Gastrocnemius medialis (tissue), 4 donors: Measurements from ENCODE around the gene THOC6. TPM values are rescaled to one million over a fixed set of nuclear protein-coding genes. Genes with fewer than 3 reads are reported as not detected.

Experiments used
- ATAC-seq, 2 donors: fragments of 150-250 bp; one replicate each; pipeline ENCODE4 v1.9.1; 2016
- DNase-seq, 2 donors: peaks; one replicate each; pipeline ENCODE4 v3.0.0-alpha.2; 2019
- H3K27ac ChIP-seq, 4 donors: fragments of 200-600 bp; sonication (generic); 1 replicate in 1 of 4; 2 replicates in 3 of 4; pipeline ENCODE4 v1.5.1; 2016 to 2018; ENCODE audit warnings: mild to moderate bottlenecking in 2 of 4, moderate library complexity in 1 of 4
- H3K27me3 ChIP-seq, 3 donors: fragments of 200-600 bp; sonication (generic) in 2 of 3; 1 replicate in 1 of 3; 2 replicates in 2 of 3; pipeline versions ENCODE4 v1.5.1 to v1.6.0; 2016 to 2019; ENCODE audit warnings: mild to moderate bottlenecking in 1 of 3, moderate library complexity in 1 of 3
- H3K36me3 ChIP-seq, 2 donors: fragments of 200-600 bp; sonication (generic) in 1 of 2; one replicate each; pipeline ENCODE4 v1.5.1; 2017 to 2018
- H3K4me1 ChIP-seq, 2 donors: fragments of 200-600 bp; sonication (generic) in 1 of 2; one replicate each; pipeline ENCODE4 v1.5.1; 2016 to 2017; ENCODE audit warnings: mild to moderate bottlenecking in 2 of 2
- H3K4me3 ChIP-seq, 4 donors: fragments of 200-600 bp; sonication (generic) in 3 of 4; 1 replicate in 1 of 4; 2 replicates in 3 of 4; pipeline ENCODE4 v1.5.1; 2016 to 2019; ENCODE audit warnings: mild to moderate bottlenecking in 2 of 4
- H3K9me3 ChIP-seq, 3 donors: fragments of 200-600 bp; sonication (generic) in 2 of 3; 1 replicate in 1 of 3; 2 replicates in 2 of 3; pipeline ENCODE4 v1.5.1; 2016 to 2019
- CTCF ChIP-seq, 5 experiments: fragments of 450-650 bp in 3 of 5; fragments of 200-600 bp in 2 of 5; sonication (generic) in 2 of 5; IDR thresholded peaks in 4 of 5; conservative IDR thresholded peaks in 1 of 5; 1 replicate in 4 of 5; 2 replicates in 1 of 5; pipeline ENCODE4 v1.5.1; 2016 to 2019; ENCODE audit warnings: antibody characterized with exemption in 5 of 5, mild to moderate bottlenecking in 3 of 5, moderate library complexity in 3 of 5
- POLR2A ChIP-seq, 2 donors: fragments of 450-650 bp; IDR thresholded peaks; one replicate each; pipeline ENCODE4 v1.6.1; 2017; ENCODE audit warnings: antibody characterized with exemption in 2 of 2, mild to moderate bottlenecking in 2 of 2, moderate library complexity in 2 of 2
- in situ Hi-C, 4 donors: fragments of 200-750 bp; cut with MboI; loops; one replicate each; pipeline versions ENCODE4 v1.15.0 to v1.8.0; 2017; ENCODE audit warnings: low sequenced_read_pairs in 4 of 4
- intact Hi-C: fragments of 100-400 bp; cut with DNase I; formaldehyde crosslinking; loops from one replicate; pipeline ENCODE4 v1.15.1; 2023; ENCODE audit warnings: low total_unique reads
- total RNA-seq, 4 donors: library from RNA; depleted of rRNA; stranded (reverse); fragments of >200 nt; gene quantifications; one replicate each; pipeline versions ENCODE4 v1.1.0 to v1.2.3, GENCODE V29; 2016

The THOC6 gene
- total RNA-seq, 4 donors from 2014 or later, result 15.0 to 31.1 (median 21.5) TPM

- Histone ChIP-seq H3K4me1 (peaks cover 14 to 28% of the 10 kb centered on the region in 2 donors), H3K27ac (peak overlapping the region in 1 of 4 donors; percentile 25), H3K9me3 (no peaks in the 10 kb centered on the region), H3K36me3 (peaks cover 0 to 19% of the 10 kb centered on the region in 2 donors), H3K27me3 (peaks cover 31 to 41% (median 38%) of the 10 kb centered on the region in 3 donors), H3K4me3 (no peak overlapping the region)
- intact Hi-C loops (loop anchor here (1.0 kb wide), 1 partner anchor 25 kb away; no protein-coding TSS in a partner anchor), in situ Hi-C loops (no loop called here)
- no peak for TF ChIP-seq POLR2A (IDR thresholded peaks at IDR 0.05)
- TF ChIP-seq CTCF (IDR thresholded peaks at IDR 0.05 in 4 of 5, conservative IDR thresholded peaks at IDR 0.05 in 1 of 5), result peak; percentile 23 to 84 (median 77)
- ATAC-seq, result peak; percentile 24 to 34
- peak; percentile 50 to 74 for DNase-seq
Measured at GRCh38 chr16:3027983-3028715, 4.3 kb downstream of the THOC6 start.

- no peaks in the 10 kb centered on the region for H3K9me3 ChIP-seq
- peaks cover 0 to 19% of the 10 kb centered on the region in 2 donors for H3K36me3 ChIP-seq
- no peak overlapping the region for H3K27ac ChIP-seq
- H3K27me3 ChIP-seq, result peaks cover 37 to 47% (median 38%) of the 10 kb centered on the region in 3 donors
- intact Hi-C loops (loop anchor here (1.0 kb wide), 1 partner anchor 26 kb away; no protein-coding TSS in a partner anchor), in situ Hi-C loops (no loop called here)
- ATAC-seq (no peak), DNase-seq (no peak)
- H3K4me1 ChIP-seq, result peaks cover 8 to 21% of the 10 kb centered on the region in 2 donors
- TF ChIP-seq CTCF (IDR thresholded peaks at IDR 0.05 in 4 of 5, conservative IDR thresholded peaks at IDR 0.05 in 1 of 5), result no peak
- TF ChIP-seq POLR2A (IDR thresholded peaks at IDR 0.05), result no peak
- H3K4me3 ChIP-seq, result no peak overlapping the region
Measured at GRCh38 chr16:3028716-3029319, 5.0 kb downstream of the THOC6 start.

GRCh38 chr16:3029491-3030221 is 5.8 kb downstream of the THOC6 start:
- Histone ChIP-seq H3K4me1 (peaks cover 3 to 16% of the 10 kb centered on the region in 2 donors), H3K4me3 (no peak overlapping the region), H3K36me3 (peaks cover 0 to 19% of the 10 kb centered on the region in 2 donors), H3K27ac (no peak overlapping the region), H3K27me3 (peaks cover 38 to 54% (median 43%) of the 10 kb centered on the region in 3 donors), H3K9me3 (no peaks in the 10 kb centered on the region)
- intact Hi-C loops, result no loop called here
- TF ChIP-seq POLR2A (IDR thresholded peaks at IDR 0.05) (no peak), CTCF (IDR thresholded peaks at IDR 0.05 in 4 of 5, conservative IDR thresholded peaks at IDR 0.05 in 1 of 5) (no peak)
- no peak for DNase-seq
- no peak for ATAC-seq
- in situ Hi-C loops, result no loop called here

- H3K4me1 ChIP-seq, result peaks cover 0 to 8% of the 10 kb centered on the region in 2 donors
- TF ChIP-seq POLR2A (IDR thresholded peaks at IDR 0.05), result no peak
- no peak for TF ChIP-seq CTCF (IDR thresholded peaks at IDR 0.05 in 4 of 5, conservative IDR thresholded peaks at IDR 0.05 in 1 of 5)
- in situ Hi-C loops (no loop called here), intact Hi-C loops (loop anchor here (1.0 kb wide), 1 partner anchor 44 kb away; no protein-coding TSS in a partner anchor)
- no peak overlapping the region for H3K27ac ChIP-seq
- H3K36me3 ChIP-seq, result peaks cover 0 to 19% of the 10 kb centered on the region in 2 donors
- H3K4me3 ChIP-seq, result no peak overlapping the region
- H3K27me3 ChIP-seq, result peaks cover 43 to 60% (median 51%) of the 10 kb centered on the region in 3 donors
- ATAC-seq (no peak), DNase-seq (no peak)
- no peaks in the 10 kb centered on the region for H3K9me3 ChIP-seq
Measured at GRCh38 chr16:3030222-3031212, 6.7 kb downstream of the THOC6 start.
